IPS DF 6.9 (cell line): ENCODE data around the gene PPIL1.

Experiments used
- DNase-seq: peaks from one replicate; pipeline ENCODE4 v3.0.0-alpha.2; 2013; ENCODE audit warnings: low read depth, low spot score
- H3K27ac ChIP-seq: one replicate; pipeline ENCODE4 v1.5.1; 2013; ENCODE audit warnings: low read length, control low read depth
- H3K27me3 ChIP-seq: 2 replicates; pipeline ENCODE4 v1.6.1; 2013; ENCODE audit warnings: mild to moderate bottlenecking, low read length; ENCODE audit not compliant: control insufficient read depth, insufficient read depth
- H3K36me3 ChIP-seq: 2 replicates; pipeline ENCODE4 v1.6.1; 2013; ENCODE audit warnings: low read length; ENCODE audit not compliant: control insufficient read depth, insufficient read depth
- H3K4me1 ChIP-seq: 2 replicates; pipeline ENCODE4 v1.6.1; 2013; ENCODE audit warnings: low read length; ENCODE audit not compliant: control insufficient read depth, insufficient read depth
- H3K4me3 ChIP-seq: 2 replicates; pipeline ENCODE4 v1.5.1; 2013; ENCODE audit warnings: mild to moderate bottlenecking, low read length
- H3K9me3 ChIP-seq: 2 replicates; pipeline ENCODE4 v1.6.1; 2013; ENCODE audit warnings: low read length, inconsistent platforms; ENCODE audit not compliant: control insufficient read depth, insufficient read depth
- WGBS: extraction: QIAGEN DNeasy Blood & Tissue Kit; methylation state at CpG from one replicate; pipeline ENCODE4 v1.1.7; 2013; ENCODE audit warnings: mixed read lengths, missing lambda C conversion rate; ENCODE audit not compliant: insufficient read length, insufficient coverage; 5-methylcytosine and 5-hydroxymethylcytosine counted together

Gene PPIL1

DNA sequence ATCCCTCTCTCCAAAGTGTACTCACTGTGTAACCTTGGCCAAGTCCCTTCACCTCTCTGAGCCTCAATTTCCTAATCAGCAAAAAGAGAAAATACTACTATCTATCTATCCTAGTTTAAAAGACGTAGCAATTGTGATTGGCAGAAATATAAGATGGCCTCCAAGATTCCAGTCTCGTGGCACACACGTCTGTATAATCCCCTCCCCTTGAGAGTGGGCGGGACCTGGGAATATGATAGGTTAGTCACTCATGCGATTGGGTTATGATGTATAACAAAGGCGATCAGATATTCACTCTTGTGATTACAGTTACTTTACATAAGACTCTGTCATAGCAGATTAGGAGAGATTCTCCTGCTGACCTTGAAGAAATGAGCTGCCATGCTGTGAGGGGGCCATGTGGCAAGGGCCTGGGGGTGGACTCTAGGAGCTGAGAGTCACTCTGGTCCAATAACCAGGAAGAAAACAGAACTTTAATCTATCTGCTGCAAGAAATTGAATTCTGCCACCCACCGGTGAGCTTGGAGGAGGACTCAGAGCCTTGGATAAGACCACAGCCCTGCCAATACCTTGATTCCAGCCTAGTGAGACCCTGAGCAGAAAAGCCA is 41.3 kb downstream of the PPIL1 start:
- H3K36me3 ChIP-seq: no peaks in the 10 kb centered on the region
- no peak overlapping the region for H3K4me3 ChIP-seq
- H3K4me1 ChIP-seq: peaks cover 2% of the 10 kb centered on the region; the same call in 1 of the 2 replicates
- no peak overlapping the region for H3K27ac ChIP-seq
- H3K27me3 ChIP-seq: peaks cover 5% of the 10 kb centered on the region; the same call in 1 of the 2 replicates
- H3K9me3 ChIP-seq: no peaks in the 10 kb centered on the region
- DNase-seq: no peak
- no CpG with 5 or more reads among the region's 7 CpGs for WGBS

DNA sequence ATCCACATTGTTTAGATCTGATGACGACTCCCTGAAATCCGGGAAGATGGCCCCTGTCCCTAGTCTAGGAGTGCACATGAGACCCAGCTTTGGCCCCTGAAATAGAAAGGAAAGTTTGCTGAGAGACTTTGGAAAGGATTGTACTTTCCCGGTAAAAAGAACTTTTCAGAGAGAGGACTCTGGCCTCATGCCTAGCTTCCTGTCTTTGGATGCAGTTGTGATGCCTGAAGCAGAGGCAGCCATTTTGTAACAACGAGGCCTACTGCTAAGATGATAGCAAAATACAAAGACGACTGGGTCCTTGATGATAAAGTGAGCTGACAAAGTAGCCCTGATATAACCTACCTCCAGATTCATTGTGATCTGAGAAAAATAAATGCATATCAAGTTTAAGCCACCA is 42.3 kb downstream of the PPIL1 start:
- no peaks in the 10 kb centered on the region for H3K27me3 ChIP-seq
- H3K4me1 ChIP-seq: peaks cover 2% of the 10 kb centered on the region; the same call in 1 of the 2 replicates
- no peak overlapping the region for H3K4me3 ChIP-seq
- DNase-seq: no peak
- H3K36me3 ChIP-seq: no peaks in the 10 kb centered on the region
- no peaks in the 10 kb centered on the region for H3K9me3 ChIP-seq
- WGBS: no CpG with 5 or more reads among the region's 5 CpGs
- no peak overlapping the region for H3K27ac ChIP-seq

DNA sequence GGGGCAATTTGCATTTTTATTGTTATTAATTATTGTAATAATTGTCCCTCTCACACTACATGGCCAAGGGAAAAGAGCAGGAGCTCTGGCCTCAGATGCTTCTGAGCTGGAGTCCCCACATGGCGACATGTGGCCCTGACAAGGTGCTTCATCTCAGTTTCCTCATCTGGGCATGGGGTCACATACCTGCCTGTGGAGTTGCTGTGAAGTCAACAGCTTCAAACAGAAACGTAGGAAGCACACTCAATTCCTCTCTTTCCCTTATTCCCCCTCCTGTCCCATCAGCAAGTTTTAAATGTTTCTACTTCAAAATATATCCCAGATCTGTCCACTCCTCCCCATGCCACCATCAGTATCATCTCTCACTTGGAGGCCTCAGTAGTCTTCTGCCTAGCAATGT is 44.0 kb downstream of the PPIL1 start:
- Histone ChIP-seq H3K36me3 (no peaks in the 10 kb centered on the region), H3K4me1 (peaks cover 2% of the 10 kb centered on the region; the same call in 1 of the 2 replicates), H3K27ac (no peak overlapping the region), H3K9me3 (no peaks in the 10 kb centered on the region), H3K27me3 (no peaks in the 10 kb centered on the region), H3K4me3 (no peak overlapping the region)
- no CpG with 5 or more reads among the region's 2 CpGs for WGBS
- DNase-seq: no peak

DNA sequence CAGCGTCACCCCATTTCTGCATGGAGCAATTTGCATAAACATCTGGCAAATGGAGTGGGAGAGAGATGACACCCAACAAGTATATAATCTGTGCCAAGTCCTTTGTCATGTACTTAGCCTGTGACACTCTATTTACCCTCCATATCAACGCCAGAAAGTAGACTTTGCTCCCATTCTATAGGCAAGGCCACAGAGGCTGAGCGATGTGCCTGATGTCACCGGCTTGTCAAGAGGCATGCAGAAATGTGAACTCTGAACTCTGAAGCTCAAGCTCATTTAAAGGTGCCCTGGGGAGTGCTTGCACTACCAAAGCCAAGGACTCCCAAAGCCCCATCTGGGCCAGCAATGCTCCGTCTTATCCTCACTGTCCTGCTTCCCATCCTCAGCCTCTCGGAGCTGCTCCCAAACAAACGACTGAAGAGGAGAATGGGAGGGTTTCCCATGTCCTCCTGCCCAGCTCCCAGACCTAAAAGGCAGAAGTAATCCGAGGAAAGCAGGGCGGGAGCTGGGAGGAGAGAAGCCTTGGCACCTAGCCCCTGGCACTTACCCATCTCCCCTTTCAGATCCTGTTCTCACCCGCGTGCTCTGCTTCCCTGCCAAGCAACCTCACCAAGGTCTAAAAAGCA is 44.6 kb downstream of the PPIL1 start:
- no CpG with 5 or more reads among the region's 11 CpGs for WGBS
- H3K36me3 ChIP-seq: no peaks in the 10 kb centered on the region
- no peak overlapping the region for H3K4me3 ChIP-seq
- no peaks in the 10 kb centered on the region for H3K27me3 ChIP-seq
- peaks cover 2% of the 10 kb centered on the region; the same call in 1 of the 2 replicates for H3K4me1 ChIP-seq
- no peak for DNase-seq
- H3K9me3 ChIP-seq: no peaks in the 10 kb centered on the region
- no peak overlapping the region for H3K27ac ChIP-seq

DNA sequence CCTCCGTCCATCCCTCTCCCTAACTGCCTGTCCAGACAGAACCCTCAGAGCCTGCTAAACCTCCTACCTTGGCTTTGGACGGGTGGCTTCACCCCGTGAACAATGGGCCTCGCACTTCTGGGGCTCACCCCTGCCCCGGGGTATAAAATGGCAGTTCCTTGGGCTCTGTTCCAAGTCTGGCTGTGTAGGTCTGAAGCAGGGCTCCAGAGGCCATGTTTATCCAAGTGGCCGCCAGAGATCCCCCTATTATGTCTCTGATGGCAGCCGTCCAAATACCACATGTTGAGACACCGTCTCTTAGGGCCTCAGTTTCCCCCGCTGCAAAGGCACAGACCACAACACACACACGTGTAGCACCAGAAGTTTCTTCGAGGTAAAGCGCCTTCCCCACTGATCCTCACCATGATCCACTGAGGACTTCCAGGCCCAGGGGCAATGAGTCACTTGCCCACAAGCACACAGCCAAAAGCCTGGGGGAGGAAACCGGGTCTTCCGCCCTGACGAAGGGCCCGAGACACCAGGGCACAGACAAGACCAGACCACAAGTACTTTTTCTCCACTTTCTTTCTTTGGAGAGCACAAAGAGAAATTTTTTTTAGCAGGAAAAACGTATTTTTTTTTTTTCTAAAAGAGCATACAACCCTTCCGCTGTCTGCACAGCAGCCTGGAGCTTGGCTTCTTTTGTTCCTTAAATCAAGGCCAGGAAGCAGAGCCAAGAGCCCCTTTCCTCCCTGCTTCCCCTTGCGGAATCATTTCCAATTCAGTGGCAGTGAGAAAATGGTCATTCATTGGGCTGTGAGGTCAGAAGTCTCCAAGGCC is 47.1 kb downstream of the PPIL1 start:
- Histone ChIP-seq H3K4me3 (no peak overlapping the region), H3K27me3 (no peaks in the 10 kb centered on the region)
- WGBS: no CpG with 5 or more reads among the region's 19 CpGs

DNA sequence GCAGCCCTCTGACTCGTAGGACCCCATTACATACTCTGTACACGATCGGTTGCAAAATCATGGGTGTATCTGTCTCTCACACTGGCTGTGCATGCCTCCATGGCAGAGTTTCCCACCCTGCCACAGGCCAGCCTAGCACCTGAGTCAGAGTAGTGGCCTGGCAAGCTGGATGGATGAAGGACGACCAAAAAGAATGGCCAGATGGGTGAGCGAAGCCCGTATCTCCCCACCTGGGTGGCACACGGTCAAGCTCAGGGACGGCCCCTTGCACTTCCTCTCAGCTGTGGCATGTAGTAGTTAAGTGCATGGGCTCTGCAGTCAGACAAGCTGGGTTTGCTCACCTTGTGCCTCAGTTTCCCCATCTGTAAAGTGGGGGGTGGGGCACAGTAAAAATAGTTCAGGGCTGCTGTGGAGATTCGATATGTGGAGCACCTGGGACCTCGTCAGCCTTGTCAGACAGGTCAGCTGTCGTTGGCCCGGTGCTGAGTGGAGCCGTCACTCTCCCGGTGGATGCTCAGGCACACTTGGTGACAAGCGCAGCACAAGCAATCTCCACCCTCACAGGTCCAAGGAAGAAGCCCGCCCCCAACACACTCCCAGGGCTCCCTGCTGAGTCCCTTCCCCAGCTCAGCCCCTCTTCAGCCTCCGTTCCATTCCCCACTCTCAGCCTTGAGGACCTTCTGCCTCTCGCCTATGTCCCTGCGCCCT is 47.9 kb downstream of the PPIL1 start:
- WGBS: no CpG with 5 or more reads among the region's 19 CpGs
- no peaks in the 10 kb centered on the region for H3K36me3 ChIP-seq
- H3K27ac ChIP-seq: no peak overlapping the region
- H3K4me1 ChIP-seq: no peaks in the 10 kb centered on the region
- no peaks in the 10 kb centered on the region for H3K9me3 ChIP-seq
- DNase-seq: no peak
- no peaks in the 10 kb centered on the region for H3K27me3 ChIP-seq
- H3K4me3 ChIP-seq: no peak overlapping the region

More for the DNA sequence above, 47.1 kb downstream of the PPIL1 start:
- no peaks in the 10 kb centered on the region for H3K9me3 ChIP-seq
- no peak overlapping the region for H3K27ac ChIP-seq
- no peak for DNase-seq
- no peaks in the 10 kb centered on the region for H3K36me3 ChIP-seq
- no peaks in the 10 kb centered on the region for H3K4me1 ChIP-seq

DNA sequence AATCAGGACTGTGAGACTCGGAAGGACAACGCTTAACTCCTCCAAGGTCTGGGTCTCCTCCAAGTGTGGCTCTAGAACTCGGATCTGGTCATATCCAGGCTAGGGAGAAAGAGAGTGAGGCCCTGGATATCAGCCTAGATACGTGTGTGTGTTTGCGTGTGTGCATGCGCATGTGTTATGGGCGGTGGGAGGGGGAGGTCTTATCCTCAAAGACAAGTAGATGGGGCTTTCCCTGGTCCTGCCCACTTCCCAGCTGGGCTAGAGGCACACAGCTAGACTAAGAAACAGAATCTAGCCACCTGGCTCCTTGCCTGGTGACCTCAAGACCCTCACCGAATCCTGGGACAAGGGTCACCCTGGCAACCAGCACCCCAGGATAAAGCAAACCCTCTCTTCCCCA is 48.6 kb downstream of the PPIL1 start:
- Histone ChIP-seq H3K4me3 (no peak overlapping the region), H3K36me3 (no peaks in the 10 kb centered on the region), H3K4me1 (no peaks in the 10 kb centered on the region), H3K27ac (no peak overlapping the region), H3K27me3 (no peaks in the 10 kb centered on the region), H3K9me3 (no peaks in the 10 kb centered on the region)
- WGBS: no CpG with 5 or more reads among the region's 8 CpGs
- DNase-seq: no peak

DNA sequence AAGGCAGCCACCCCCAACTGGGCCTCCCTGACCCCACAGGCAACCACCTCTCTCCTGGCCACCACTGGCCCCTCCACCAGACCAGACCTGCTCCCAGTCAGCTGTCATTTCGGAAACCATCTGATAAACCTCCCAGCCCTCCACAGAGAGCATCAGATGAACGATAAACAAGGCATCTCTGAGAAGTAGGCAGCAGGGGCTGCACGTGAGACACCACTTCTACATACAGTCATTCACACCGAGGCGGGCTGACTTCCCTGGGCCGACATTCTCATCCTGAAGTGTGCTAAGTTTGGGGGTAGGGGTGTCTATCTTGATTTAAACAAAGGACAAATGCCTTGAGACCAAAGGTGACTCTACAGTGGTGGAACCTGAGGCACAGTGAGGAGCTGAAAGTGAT is 49.2 kb downstream of the PPIL1 start:
- Histone ChIP-seq H3K27ac (no peak overlapping the region), H3K27me3 (no peaks in the 10 kb centered on the region), H3K36me3 (no peaks in the 10 kb centered on the region), H3K9me3 (no peaks in the 10 kb centered on the region), H3K4me1 (no peaks in the 10 kb centered on the region), H3K4me3 (no peak overlapping the region)
- WGBS: no CpG with 5 or more reads among the region's 6 CpGs
- DNase-seq: no peak

DNA sequence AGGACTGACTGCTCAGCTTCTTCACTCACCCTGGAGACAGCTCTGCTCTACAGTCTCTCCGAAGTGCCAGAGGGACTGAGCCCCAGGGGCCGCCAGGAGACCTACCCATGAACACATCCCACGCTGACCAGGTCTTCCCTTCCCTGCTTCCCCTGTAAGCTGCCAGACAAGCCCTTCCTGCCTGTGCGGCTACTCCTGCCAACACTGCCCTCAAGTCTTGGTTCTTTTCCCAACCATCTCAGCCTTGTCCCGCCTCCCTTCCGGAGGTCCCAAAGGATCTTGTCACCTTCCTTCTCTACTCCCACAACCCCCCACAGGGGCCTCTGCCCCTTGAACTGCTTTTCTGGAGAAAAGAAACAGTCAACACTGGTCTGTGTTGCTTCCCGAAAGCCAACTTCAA is 50.4 kb downstream of the PPIL1 start:
- Histone ChIP-seq H3K4me3 (no peak overlapping the region), H3K4me1 (no peaks in the 10 kb centered on the region), H3K9me3 (no peaks in the 10 kb centered on the region), H3K36me3 (no peaks in the 10 kb centered on the region), H3K27ac (no peak overlapping the region), H3K27me3 (no peaks in the 10 kb centered on the region)
- no CpG with 5 or more reads among the region's 7 CpGs for WGBS
- no peak for DNase-seq

DNA sequence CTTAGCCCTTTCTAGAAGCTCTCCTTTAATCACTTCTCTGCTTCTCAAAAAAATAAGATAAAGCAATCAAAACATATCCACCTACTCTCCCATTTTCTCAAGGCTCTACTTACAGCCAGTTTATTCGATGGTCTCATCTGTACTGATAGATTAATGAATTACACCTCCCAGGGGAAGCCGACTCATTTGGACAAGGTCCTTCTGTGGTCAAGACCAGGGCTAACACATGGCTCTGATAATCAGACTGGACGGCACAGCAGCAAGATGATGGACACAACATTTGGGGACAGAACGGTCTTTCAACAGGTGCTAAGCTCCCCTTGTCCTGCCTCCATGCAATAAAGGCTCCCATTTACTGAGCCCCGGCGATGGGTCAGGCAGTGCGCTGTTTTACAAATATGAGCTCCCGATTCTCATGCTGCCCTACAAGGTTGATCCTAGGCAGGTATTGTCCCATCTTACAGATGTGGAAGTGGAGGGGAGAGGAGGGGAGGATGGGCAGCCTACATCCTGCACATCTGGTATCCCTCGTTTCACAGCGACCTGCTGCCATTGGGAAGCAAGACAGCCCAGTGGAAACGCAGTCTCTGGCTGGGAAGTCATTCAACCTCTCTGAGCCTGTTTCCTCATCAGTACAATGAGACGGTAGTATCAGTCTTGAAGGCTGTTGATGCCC is 51.0 kb downstream of the PPIL1 start:
- H3K27me3 ChIP-seq: no peaks in the 10 kb centered on the region
- no CpG with 5 or more reads among the region's 12 CpGs for WGBS
- H3K4me1 ChIP-seq: no peaks in the 10 kb centered on the region

More for the DNA sequence above, 51.0 kb downstream of the PPIL1 start:
- H3K36me3 ChIP-seq: no peaks in the 10 kb centered on the region
- no peak overlapping the region for H3K4me3 ChIP-seq
- no peak for DNase-seq
- H3K27ac ChIP-seq: no peak overlapping the region
- no peaks in the 10 kb centered on the region for H3K9me3 ChIP-seq
